ENCODE data around the gene HINT2.

DNA sequence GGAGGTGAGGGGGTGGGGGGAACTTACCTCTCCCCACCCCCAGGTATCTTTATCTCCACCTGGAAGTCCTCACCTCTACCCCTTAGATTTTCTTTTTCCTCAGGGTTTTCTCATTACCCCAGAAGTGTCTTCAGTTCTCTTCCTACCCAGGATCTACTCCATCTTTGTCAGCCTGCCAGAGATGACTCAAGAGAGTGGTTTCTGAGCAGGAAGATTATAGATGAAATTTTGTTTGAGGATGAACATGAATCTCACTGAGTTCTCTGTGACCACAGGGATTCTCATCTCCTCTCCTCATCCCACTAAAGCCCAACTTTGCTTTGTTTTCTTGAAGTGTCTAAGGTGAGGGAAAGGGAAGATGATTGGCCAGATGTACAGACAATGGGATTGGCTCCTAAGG, 5.2 kb upstream of the HINT2 start:
- TF ChIP-seq, protein P1, sequence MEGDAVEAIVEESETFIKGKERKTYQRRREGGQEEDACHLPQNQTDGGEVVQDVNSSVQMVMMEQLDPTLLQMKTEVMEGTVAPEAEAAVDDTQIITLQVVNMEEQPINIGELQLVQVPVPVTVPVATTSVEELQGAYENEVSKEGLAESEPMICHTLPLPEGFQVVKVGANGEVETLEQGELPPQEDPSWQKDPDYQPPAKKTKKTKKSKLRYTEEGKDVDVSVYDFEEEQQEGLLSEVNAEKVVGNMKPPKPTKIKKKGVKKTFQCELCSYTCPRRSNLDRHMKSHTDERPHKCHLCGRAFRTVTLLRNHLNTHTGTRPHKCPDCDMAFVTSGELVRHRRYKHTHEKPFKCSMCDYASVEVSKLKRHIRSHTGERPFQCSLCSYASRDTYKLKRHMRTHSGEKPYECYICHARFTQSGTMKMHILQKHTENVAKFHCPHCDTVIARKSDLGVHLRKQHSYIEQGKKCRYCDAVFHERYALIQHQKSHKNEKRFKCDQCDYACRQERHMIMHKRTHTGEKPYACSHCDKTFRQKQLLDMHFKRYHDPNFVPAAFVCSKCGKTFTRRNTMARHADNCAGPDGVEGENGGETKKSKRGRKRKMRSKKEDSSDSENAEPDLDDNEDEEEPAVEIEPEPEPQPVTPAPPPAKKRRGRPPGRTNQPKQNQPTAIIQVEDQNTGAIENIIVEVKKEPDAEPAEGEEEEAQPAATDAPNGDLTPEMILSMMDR (conservative IDR thresholded peaks at IDR 0.05; ENCODE audit: low read depth, low read length): no peak
- TF ChIP-seq EZH2 (IDR thresholded peaks at IDR 0.05; ENCODE audit: low read length, unreplicated experiment) (no peak), EZH2phosphoT487 (IDR thresholded peaks at IDR 0.05; ENCODE audit: borderline replicate concordance, low read length) (no peak)
